Lower leg skin (tissue), 4 donors: Measurements from ENCODE around the gene ARNT2. TPM values are rescaled to one million over a fixed set of nuclear protein-coding genes. Genes with fewer than 3 reads are reported as not detected.

Experiments used
- DNase-seq, 2 donors: peaks; one replicate each; pipeline ENCODE4 v3.0.0-alpha.2; 2019; ENCODE audit warnings: low spot score in 2 of 2
- H3K4me3 ChIP-seq: fragments of 200-600 bp; sonication (generic); 2 replicates; pipeline ENCODE4 v1.5.1; 2017; ENCODE audit warnings: mild to moderate bottlenecking, low read depth; ENCODE audit not compliant: poor library complexity, severe bottlenecking
- CTCF ChIP-seq, 3 donors: fragments of 450-650 bp; IDR thresholded peaks; one replicate each; pipeline ENCODE4 v1.5.1; 2016; ENCODE audit warnings: antibody characterized with exemption in 3 of 3, mild to moderate bottlenecking in 3 of 3, moderate library complexity in 2 of 3
- POLR2A ChIP-seq, 2 donors: fragments of 450-650 bp; IDR thresholded peaks; one replicate each; pipeline ENCODE4 v1.6.1; 2016 to 2017; ENCODE audit warnings: antibody characterized with exemption in 2 of 2, mild to moderate bottlenecking in 1 of 2, moderate library complexity in 1 of 2
- WGBS, 2 donors: methylation state at CpG; one replicate each; pipeline ENCODE4 v1.1.5; 2018; 5-methylcytosine and 5-hydroxymethylcytosine counted together
- intact Hi-C: fragments of 100-400 bp; cut with DNase I; formaldehyde crosslinking; loops from one replicate; pipeline ENCODE4 v1.15.0; 2023; ENCODE audit warnings: low total_unique reads
- total RNA-seq, 4 donors: library from RNA; depleted of rRNA; stranded (reverse); fragments of >200 nt; gene quantifications; one replicate each; pipeline ENCODE4 v1.1.0, GENCODE V29; 2016

The ARNT2 gene
- total RNA-seq, 4 donors from 2014 or later: 1.7 to 8.7 (median 3.0) TPM

DNA sequence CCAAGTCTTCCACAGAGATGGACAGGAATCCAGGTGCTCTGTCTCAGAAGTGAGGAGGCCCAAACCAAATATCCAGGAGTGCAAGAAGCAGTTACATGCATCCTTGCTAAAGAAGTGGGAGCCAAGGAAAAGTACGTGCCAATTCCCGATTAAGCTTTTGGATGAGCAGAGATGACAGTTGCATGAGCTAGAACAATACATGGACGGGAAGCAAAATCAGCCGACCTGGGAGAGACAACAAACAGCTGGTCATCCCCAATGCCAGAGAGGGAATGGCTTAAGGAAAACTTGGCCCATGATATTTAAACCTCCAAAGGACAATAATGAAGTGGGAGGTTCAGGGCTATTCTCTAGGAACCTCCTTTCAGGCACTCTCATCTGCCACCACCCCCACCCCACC, 204.9 kb downstream of the ARNT2 start:
- 18 to 38% methylated on average over 4 of the region's 4 CpGs for WGBS, 2 donors
- TF ChIP-seq POLR2A (IDR thresholded peaks at IDR 0.05) (no peak), CTCF (IDR thresholded peaks at IDR 0.05) (no peak)
- no peak for DNase-seq
- intact Hi-C loops: no loop called here
- no peak overlapping the region for H3K4me3 ChIP-seq

DNA sequence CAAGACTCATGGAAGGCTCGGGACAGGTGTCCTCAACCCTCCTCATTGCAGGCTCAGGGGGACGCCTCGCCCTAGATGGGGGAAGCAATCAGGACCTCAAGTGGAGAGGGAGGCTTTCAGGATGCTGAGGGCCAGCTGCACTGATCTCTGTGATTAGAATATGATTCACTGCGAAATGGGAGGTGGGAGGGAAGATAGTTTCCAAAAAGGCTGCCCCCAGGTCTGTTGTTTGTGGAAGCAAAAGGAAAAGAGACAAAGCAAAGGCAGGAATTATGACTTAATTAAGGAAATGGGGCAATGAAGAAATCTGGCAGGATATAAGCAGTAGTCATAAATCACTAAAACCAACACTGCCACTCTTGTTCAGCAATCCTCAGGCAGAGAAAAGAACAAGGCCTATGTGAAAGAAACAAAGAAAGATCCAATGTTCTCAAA, 205.3 kb downstream of the ARNT2 start:
- TF ChIP-seq CTCF (IDR thresholded peaks at IDR 0.05) (no peak), POLR2A (IDR thresholded peaks at IDR 0.05) (no peak)

GRCh38 chr15:80611543-80612080, 207.4 kb downstream of the ARNT2 start:
- intact Hi-C loops: no loop called here
- DNase-seq: peak in 1 of 2 donors; percentile 66
- 89 to 92% methylated on average over 7 of the region's 7 CpGs for WGBS, 2 donors
- TF ChIP-seq CTCF (IDR thresholded peaks at IDR 0.05): no peak
- TF ChIP-seq POLR2A (IDR thresholded peaks at IDR 0.05): no peak
- H3K4me3 ChIP-seq: no peak overlapping the region

More for the DNA sequence above, 205.3 kb downstream of the ARNT2 start:
- intact Hi-C loops: no loop called here
- no peak for DNase-seq
- WGBS, 2 donors: 25 to 44% methylated on average over 4 of the region's 4 CpGs
- no peak overlapping the region for H3K4me3 ChIP-seq

- TF ChIP-seq CTCF (IDR thresholded peaks at IDR 0.05) (no peak), POLR2A (IDR thresholded peaks at IDR 0.05) (no peak)
- intact Hi-C loops: no loop called here
- DNase-seq: no peak
- 82 to 98% methylated on average over 7 of the region's 7 CpGs for WGBS, 2 donors
- no peak overlapping the region for H3K4me3 ChIP-seq
Observed at GRCh38 chr15:80612118-80612823, 208.1 kb downstream of the ARNT2 start.

- TF ChIP-seq CTCF (IDR thresholded peaks at IDR 0.05) (no peak), POLR2A (IDR thresholded peaks at IDR 0.05) (no peak)
- intact Hi-C loops: no loop called here
- WGBS, 2 donors: 87 to 90% methylated on average over 10 of the region's 10 CpGs
- peak in 1 of 2 donors; percentile 60 for DNase-seq
- H3K4me3 ChIP-seq: no peak overlapping the region
Observed at GRCh38 chr15:80613762-80614365, 209.7 kb downstream of the ARNT2 start.
